RKO (cell line): ENCODE measurements around the gene PRRT4.

ENCODE experiments used
- DNase-seq: peaks from one replicate; pipeline ENCODE4 v3.0.0-alpha.2; 2016; ENCODE audit warnings: low spot score

PRRT4 gene

DNA sequence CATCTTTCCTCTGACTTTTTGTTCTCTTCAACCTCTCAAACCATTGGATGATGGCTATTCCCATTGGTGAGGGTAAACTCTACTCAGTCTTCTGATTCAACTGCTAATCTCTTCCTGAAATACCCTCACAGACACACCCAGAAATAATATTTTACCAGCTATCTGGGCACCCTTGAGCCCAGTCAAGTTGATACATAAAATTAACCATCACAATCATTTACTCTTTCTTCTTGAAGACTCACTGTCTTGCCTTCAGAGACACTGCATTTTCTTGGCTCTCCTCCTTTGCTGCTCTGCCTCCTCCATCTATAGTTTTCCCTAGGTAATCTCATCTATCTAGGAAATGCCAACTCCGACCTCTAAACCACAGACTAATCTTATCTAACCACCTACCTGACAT is 12.6 kb upstream of the PRRT4 start:
- DNase-seq: no peak

DNA sequence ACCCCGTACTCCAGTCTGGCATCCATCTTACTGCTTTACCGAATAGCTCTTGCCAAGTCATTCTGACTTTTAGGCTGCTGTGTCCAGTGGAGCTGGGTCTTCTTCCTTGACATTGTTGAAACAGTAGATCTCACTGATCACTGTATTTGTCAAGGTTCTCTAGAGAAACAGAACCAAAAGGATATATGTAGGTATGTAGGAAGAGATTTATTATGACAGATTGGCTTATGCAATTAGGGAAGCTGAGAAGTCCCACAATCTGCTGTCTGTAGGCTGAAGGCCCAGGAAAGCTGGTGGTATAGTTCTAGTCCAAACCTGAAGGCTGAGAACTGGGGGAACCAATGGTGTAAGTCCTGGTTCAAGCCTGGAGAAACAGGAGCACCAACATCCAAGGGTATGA is 12.1 kb upstream of the PRRT4 start:
- DNase-seq: no peak

DNA sequence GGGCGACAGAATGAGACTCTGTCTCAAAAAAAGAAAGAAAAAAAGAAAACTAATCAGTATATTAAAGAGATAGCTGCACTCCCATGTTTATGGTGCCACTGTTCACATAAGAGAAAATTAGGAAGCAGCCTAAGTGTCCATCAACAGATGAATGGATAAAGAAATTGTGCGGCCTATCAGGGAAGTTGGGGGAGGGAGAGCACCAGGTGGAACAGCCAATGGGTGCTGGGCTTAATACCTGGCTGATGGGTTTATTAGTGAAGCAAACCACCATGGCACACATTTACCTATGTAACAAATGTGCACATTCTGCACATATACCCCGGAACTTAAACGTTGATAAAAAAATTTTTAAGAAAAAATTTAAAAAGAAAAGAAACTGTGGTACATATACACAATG is 9.0 kb upstream of the PRRT4 start:
- no peak for DNase-seq

DNA sequence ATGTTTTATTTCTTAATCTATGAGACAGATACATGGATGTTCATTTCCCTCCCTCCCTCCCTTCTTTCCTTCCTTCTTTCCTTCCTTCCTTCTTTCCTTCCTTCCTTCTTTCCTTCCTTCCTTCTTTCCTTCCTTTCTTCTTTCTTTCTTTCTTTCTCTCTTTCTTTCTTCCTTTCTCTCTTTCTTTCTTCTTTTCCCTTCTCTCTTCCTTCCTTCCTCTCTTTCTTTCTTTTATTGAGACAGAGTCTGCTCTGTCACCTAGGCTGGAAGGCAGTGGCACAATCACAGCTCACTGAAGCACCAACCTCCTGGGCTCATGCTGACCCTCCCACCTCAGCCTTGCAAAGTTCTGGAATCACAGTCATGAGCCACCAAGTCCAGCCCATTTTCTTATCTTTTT is 5.5 kb upstream of the PRRT4 start:
- DNase-seq: no peak

DNA sequence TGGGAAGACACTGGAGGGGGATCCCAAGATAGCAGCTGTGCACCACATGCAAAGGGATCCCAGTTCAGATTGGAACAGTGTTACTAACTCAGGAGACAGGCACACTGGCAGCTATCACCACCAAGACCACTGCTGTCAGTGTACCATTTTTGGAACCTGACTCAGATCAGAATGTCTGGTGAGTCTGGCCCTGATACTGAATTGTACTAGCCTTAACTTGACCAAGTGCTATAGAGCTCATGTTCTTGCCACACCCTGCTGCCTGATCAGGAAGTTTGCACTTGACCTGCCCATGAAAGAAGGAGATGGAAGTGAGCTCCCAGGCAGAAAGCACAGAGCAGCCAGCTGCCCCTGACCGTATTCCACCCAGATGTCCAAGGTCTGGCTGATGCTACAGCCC is 4.8 kb upstream of the PRRT4 start:
- no peak for DNase-seq

DNA sequence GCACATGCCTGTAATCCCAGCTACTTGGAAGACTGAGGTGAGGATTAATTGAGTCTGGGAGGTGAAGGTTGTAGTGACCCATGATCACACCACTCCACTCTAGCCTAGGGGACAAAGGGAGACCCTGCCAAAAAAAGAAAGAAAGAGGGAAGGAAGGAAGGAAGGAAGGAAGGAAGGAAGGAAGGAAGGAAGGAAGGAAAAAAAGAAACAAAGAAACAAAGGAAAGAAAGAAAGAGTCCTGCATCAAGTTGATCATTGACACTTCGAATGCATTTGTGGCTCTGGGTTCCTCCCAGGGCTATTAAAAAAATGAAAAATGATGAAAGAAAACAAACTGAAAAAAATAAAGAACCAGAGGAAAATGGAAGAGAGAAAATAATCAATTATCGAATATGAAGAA is 3.9 kb upstream of the PRRT4 start:
- DNase-seq: no peak

DNA sequence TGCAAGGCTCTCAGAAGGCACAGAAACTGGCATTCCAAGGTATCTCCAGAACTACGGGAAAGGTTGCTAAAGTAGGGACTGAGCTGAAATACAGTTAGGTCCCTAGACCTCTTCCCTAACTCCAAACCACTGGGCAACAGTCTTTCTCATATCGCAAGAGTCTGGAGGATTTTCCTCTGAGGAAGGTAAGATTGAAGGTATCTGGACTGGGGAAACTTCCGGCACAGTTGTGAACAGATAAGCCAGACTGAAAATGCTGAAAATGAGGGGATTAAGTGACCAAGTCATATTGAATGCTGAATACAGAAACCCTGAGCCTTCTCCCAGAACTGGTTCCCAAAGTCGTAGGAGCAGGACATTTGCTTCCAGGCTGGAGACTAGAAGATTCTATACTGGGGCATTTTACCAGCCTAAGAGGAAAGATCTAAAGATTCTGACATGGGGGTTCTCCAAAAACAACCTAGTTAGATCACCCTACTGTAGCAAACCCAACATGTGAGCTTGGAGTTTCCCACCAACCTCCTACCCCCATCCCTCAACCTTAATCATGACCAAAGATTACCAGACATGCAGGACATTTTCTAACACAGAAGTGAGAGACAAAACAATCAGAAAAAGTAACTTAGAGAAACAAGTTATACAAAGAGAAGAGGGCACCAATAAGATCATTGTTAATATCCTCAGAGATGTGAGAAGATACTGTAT is 2.8 kb upstream of the PRRT4 start:
- DNase-seq: no peak

DNA sequence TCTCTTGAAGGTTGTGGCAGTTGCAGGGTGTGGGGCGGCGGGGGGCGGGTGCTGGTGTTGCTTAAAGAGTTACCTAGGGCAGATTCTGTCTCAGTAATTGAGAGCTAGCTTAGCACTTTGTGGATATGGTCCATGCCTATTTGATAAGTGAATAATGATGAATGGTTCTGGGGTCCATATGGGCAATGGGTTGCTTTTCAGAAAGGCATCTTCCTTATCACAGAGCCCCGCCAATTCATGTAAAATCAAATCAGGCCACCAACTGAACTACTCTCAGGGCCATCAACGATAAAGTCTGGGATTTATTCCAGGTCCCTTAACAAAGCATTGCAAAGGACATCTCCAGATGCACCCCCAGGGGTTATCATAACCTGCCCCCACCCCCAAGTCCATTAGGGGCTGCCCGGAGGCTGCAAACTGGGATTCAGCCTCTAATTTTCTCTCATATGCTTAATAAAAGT is 1.8 kb upstream of the PRRT4 start:
- no peak for DNase-seq

DNA sequence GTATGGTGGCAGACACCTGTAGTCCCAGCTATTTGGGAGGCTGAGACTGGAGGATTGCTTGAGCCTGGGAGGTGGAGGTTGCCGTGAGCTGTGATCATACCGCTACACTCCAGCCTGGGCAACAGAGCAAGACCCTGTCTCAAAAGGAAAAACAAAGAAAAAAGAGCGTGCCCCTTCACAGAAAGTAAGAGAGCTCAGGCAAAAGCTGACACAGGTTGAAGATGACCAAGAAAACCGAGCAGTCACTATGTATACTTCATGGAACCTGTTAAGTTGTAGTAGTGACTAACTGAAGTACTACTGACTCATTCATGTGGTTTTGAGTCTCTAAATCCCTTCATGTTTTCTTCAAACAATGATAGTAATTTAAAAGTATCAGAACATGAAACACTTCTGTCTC is 1.2 kb upstream of the PRRT4 start:
- DNase-seq: peak; percentile 80

DNA sequence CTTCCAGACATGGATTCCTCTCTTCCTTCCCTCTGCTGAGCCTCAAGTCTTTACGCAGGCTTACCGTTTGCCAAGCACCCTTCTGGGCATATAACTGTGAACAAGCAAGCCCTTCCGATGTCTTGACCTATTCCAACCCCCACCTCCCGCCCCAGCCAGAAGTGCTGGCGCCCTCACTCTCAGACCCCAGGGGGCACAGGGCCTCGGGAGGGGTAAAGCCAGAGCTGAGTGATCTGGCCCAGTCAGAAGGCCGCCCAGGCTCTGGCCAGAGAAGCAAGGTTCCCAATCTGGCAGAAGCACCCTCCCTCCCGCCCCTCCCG is 1.2 kb downstream of the PRRT4 start:
- DNase-seq: no peak

DNA sequence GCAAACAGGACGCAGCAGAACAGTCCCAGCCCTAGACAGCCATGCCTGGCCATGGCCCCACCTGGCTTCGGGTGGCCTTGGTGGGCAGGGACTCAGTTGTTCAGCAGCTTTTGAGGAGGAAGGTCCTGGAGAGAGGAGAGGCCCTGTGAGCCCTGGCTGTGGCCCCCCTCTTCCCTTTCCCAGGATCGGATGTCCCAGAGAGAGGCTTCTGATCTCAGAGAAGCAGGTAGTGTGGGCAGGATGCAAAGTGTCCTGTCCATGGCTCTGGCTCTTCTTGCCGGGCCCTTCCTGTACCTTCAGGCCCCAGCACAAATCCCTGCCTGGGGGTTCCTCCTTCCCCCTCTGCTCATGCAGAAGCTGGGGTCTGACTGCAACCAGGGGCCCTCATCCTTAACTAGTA is 1.6 kb downstream of the PRRT4 start:
- no peak for DNase-seq

DNA sequence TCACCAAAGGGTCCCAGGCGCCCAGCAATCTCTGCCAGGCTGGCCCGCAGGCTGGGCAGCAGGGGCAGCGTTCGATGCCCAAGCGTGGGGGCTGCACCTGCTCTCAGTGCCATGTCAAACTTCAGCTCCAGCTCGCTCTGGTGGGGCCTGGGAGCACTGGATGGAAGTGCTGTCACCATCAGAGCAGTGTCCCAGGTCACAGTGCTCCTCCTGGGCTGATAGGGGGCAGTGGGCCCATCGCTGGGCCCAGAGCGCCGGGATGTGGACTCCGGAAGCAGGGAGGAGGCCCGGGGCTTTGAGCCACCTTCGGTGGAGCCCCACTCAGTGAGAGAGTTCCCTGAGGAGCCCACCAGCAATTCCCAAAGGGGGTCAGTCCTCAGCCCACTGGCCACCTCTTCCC is 2.2 kb downstream of the PRRT4 start:
- no peak for DNase-seq

DNA sequence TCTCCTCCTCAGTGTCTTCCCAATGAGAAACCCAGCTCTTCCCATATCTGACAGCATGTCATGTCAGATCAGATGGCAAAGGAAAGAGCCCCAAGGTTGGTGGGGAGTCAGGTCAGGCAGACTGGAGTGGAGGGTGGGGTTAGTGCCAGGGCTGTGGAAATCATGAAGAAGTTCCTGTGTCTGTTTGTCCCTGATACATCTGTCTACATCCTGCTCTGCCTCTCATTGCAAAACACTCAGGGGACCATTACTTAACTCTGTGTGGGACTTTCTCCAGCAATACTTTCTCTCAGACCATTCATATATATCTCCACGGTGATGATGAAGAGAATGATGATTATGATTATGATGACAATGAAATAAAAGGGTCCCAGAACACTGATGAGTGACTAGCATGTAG is 3.3 kb downstream of the PRRT4 start:
- no peak for DNase-seq

DNA sequence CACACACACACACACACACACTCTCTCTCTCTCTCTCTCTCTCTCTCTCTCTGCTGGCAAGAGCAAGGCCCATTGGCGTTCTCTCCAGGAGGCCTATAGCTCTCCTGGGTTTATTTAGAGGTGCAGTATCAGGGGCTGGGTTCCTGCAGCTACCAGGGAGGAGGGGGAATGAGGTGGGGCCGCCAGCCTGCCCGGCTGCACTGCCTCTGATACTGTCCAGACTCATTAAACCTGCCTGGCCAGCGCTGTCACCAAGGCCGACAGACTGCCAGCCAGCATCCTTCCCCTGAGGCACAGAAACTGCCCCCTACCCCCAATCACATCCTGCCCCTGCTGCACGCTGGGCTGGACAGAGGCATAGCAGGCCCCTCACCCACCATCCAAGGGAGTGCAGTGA is 4.3 kb downstream of the PRRT4 start:
- DNase-seq: no peak

DNA sequence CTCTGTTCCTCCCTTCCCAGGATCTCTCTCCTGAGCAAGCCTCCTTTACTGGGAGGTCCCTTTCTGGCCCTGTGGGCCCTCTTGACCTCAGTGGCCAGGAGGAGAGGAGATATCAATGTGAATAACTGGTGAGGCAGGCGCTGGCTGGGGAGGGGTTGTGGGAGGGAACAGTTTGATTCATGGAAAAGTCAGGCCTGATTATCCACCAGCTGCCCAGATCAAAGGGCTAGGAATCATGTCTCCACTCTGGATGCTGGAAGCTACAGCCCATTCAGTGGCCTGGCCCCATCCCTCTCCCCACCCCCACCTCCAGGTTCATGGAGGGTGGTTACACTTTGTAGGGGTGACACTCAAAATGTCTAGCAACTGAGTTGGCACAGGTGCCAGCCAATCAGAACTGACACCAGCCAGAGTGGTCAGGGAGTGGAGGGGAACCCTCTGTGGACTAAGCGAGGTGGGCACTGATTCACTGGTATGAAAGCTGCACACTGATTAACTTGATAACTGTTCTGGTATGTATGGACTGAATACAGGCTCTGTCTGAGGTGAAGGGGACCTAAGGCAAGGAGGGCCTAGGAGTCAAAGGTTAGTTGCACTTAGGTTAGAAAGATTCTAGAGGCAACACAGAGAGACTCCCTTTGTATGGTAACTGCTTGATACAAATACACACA is 4.8 kb downstream of the PRRT4 start:
- DNase-seq: no peak

DNA sequence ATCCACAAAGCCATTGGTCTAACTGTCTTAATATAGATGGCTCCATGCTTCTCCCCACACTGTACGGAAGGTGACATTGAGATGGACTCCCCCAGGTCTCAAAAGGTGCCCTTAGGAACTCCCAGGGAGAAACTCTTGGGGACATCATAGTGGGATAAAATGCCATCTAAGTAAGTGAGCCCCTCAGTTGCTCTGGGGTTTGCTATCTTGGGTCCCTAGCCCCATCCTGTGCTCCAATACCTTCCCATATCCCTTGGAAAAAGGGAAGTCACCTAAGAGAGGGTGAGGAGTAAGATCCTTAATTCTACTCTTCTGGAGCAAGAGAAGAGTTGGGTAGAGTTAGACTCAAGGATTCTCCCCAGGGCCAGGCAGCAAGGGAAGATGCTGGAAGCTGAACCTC is 7.9 kb downstream of the PRRT4 start:
- no peak for DNase-seq

DNA sequence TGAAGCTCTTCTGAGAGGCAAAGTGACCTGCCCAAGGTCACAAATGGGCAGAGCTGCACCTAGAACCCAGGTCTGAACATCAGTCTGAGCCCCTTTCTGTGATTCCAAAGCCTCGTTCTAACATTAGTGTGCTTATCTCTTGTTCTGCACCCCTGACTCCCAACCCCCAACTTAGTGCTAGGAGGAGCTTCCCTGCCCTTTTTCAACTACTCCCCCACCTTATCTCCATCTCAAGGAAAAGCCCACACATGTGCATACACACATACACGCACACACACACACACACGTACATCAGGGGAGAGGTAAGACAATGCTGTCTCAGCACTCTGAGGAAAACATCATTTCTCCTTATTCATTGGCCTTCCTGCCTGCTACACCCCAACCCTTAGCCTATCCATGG is 8.3 kb downstream of the PRRT4 start:
- DNase-seq: no peak

DNA sequence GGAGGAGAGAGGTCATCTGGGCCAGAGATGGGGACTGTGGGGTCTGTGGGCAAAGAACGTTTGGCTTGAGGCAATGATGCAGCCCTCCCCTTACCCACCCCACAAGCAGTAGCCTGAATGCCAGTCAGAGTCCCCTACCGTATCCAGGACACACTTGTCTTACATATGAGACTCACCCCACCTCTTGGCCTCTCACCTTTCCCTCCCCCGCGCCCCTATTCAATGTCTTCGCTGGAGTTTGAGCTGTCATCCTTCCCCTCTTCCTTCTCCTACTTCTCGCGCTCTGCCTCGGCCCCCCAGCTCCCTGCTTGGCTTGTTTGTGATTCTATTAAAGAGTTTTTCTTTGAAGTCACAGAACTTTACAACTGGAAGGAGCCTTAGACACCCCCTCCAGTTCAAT is 8.9 kb downstream of the PRRT4 start:
- DNase-seq: no peak

DNA sequence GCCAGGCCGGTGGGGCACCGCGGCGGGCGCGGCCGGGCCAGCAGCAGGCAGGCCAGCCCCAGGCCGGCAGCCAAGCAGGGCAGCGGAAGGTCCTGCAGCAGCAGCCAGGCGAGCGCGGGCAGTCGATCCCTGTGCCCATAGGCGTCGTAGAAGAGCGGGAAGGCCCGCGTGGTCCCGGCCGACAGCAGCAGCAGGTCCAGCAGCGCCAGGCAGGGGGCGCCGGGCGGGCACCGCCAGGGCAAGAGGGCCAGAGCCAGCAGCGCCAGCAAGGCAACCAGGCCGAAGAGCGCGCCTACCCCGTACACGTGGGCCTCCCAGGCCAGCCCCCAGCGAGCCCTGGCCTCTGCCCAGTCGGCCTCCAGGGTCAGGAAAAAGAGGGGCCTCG is 9.3 kb downstream of the PRRT4 start:
- no peak for DNase-seq

DNA sequence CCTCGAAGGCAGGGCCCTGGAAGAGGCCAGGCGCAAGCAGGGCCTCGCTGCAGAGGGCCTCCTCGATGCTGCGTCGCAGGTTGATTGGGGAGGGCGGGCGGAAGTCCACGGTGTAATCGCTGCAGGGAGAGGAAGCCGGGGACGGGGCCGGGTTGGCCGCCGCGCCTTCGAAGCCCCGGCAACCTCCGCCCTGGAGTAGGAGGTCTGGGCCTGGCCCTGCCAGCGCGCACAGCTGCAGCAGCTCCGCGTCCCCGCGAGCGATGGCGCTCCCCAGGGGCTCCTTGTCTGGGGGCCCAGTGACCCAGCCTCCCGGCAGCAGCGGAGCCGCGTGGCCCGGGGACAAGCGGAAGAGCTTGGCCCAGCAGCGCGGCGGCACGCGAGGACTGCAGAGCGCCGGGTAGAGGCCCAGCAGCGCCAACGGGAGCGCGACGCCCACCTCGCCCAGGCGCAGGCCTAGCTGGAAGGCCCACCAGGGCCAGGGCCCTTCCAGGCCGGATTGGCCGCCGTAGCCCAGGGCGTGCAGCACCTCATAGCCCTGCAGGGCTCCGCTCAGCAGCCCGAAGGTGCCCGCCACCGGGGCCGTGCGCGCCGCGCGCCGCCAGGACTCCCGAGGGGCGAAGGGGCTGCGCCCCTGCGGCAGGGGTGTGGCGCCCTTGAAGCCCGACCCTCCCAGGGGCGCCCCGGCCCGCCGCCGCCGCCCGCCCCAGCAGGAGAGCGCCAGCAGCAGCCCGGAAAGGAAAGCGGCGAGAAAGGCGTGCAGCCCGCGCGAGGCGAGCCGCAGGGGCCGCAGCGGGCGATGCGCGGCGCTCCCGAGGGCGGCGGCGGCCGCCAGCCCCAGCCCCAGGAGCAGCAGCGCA is 10.0 kb downstream of the PRRT4 start:
- no peak for DNase-seq

DNA sequence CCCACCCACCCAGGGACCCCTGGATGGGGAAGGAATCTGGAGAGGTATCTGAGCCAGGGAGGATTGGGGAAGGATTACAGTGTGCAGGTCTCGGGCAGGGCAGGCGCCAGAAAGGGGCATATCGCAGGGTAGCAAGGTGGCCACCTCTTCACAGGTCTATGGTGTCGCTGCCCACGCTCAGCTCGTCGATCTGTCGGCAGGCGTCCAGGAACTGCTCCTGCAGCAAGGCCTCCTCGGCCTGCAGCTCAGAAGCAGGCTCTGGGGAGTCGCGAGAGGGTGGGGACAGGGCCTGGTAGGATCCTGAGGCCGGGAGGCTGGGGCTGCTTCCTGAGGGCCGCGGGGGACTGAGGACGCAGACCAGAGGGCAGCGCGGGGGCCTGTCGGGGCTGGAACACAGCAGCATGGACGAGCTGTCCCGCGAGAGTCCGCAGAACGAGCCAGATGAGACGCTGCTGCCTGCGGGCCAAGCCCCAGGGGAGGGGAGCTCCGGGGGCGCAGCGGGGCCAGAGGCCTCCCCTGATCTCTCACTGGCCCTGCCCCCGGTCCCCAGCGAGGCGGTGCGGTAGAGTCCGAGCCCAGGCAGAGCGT is 10.7 kb downstream of the PRRT4 start:
- no peak for DNase-seq

DNA sequence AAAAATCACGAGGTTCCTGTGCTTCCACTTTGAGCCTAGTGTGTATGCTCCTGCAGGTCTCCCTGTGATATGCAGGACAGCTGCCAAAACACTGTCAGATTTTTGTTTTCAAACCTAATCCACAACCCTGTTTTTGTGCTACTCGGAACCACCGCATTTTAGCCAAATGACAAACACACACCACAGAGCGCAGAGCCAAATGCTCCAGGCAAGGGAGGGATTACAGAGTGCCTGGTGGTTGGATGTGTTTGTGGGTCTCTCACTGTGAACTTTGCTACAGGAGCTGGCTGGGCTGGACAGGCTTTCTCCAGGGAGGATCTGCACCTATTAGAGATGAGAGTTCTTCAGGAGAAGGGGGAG is 12.0 kb downstream of the PRRT4 start:
- no peak for DNase-seq

DNA sequence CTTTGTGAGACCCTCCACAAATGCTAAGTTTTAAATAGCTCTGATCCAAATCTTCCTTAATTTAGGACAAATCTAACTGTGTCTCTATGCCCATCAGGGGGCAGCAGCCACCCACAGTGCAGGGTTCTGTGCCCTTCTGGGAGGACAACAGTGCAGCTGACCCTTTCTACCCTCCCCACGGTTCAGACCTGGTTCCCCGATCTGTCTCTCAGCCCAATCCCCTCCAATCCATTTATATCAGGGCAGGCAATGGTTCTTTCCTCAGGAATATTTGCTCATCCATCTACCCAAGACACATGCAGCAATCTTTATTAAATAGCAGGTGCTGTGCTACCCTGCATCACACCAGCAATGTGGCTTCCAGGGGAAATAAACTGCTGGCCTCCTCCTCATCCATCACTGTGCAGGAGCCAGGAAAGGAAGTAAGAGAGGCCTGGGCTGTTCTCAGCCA is 13.8 kb downstream of the PRRT4 start:
- DNase-seq: peak; percentile 71
